Activated naive CD4-positive, alpha-beta T cell (primary cell): ENCODE measurements around the gene NELFA.

ENCODE experiments used
- DNase-seq, 4 experiments: peaks; one replicate each; lab custom pipeline; 2025; lab: John Stamatoyannopoulos, UW

The NELFA gene

GRCh38 chr4:2008921-2009650 lies at the start of gene NELFA:
TSS of gene NELFA (minus strand) at chr4:2008974. CDS start at chr4:2008959, 15 bp downstream.
- DNase-seq, result peak; percentile 89 to 93 (median 91)

- DNase-seq, result no peak
Measured at GRCh38 chr4:2057382-2058065, 48.8 kb upstream of the NELFA start.

- DNase-seq, result no peak
Measured at GRCh38 chr4:2054217-2054616, 45.4 kb upstream of the NELFA start.

GRCh38 chr4:2051086-2051485 lies 42.3 kb upstream of the NELFA start:
- no peak for DNase-seq

GRCh38 chr4:2049811-2050210 lies 41.0 kb upstream of the NELFA start:
- no peak for DNase-seq

- DNase-seq, result no peak
Measured at GRCh38 chr4:2049381-2049780, 40.6 kb upstream of the NELFA start.

GRCh38 chr4:2048831-2049230 lies 40.1 kb upstream of the NELFA start:
- no peak for DNase-seq

GRCh38 chr4:2047781-2048581 lies 39.2 kb upstream of the NELFA start:
- DNase-seq, result no peak

GRCh38 chr4:2047031-2047660 lies 38.4 kb upstream of the NELFA start:
- DNase-seq, result no peak

GRCh38 chr4:2046031-2046961 lies 37.5 kb upstream of the NELFA start:
- DNase-seq, result no peak

- DNase-seq, result no peak
Measured at GRCh38 chr4:2045518-2045951, 36.8 kb upstream of the NELFA start.

- DNase-seq, result no peak
Measured at GRCh38 chr4:2044542-2045517, 36.1 kb upstream of the NELFA start.

GRCh38 chr4:2044119-2044485 lies 35.3 kb upstream of the NELFA start:
- no peak for DNase-seq

- DNase-seq, result no peak
Measured at GRCh38 chr4:2043396-2044118, 34.8 kb upstream of the NELFA start.

GRCh38 chr4:2042947-2043395 lies 34.2 kb upstream of the NELFA start:
- DNase-seq, result no peak

- peak in 1 of 4 experiments; percentile 34 for DNase-seq
Measured at GRCh38 chr4:2042204-2042946, 33.6 kb upstream of the NELFA start.

GRCh38 chr4:2041239-2042130 lies 32.7 kb upstream of the NELFA start:
- DNase-seq, result peak; percentile 53 to 69 (median 58)
